GM19099 (cell line): ENCODE results near the gene RNF214.

Source experiments
- POLR2A ChIP-seq: IDR thresholded peaks from 3 replicates; pipeline ENCODE4 v1.6.1; 2011; ENCODE audit warnings: low read depth; ENCODE audit not compliant: insufficient read length; ENCODE audit errors: extremely low read depth

The RNF214 gene

DNA sequence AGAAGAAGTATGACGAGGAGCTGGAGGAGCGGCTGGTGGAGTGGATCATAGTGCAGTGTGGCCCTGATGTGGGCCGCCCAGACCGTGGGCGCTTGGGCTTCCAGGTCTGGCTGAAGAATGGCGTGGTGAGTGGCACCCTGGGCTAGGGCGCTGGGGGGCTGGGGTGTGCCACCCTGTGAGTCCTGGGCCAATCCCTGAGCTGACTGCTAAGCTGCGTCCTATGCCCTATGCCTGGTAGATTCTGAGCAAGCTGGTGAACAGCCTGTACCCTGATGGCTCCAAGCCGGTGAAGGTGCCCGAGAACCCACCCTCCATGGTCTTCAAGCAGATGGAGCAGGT lies 29.4 kb upstream of the RNF214 start:
- TF ChIP-seq POLR2A: no peak

DNA sequence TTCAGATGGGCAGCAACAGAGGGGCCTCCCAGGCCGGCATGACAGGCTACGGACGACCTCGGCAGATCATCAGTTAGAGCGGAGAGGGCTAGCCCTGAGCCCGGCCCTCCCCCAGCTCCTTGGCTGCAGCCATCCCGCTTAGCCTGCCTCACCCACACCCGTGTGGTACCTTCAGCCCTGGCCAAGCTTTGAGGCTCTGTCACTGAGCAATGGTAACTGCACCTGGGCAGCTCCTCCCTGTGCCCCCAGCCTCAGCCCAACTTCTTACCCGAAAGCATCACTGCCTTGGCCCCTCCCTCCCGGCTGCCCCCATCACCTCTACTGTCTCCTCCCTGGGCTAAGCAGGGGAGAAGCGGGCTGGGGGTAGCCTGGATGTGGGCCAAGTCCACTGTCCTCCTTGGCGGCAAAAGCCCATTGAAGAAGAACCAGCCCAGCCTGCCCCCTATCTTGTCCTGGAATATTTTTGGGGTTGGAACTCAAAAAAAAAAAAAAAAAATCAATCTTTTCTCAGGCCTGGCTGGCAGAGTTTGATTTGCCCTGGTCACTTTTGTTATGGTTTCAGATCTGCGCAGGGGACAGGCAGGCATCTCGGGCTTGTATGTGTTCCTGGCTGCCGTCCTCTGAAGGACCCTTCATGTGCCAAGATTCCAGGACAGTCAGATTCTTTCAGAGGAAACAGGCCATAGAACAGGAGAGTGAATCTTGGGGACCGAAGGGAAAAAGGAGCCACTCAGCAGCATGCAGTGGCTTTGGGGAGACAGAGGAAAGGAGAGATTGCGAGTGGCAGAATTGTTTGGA lies 28.0 kb upstream of the RNF214 start:
- no peak for TF ChIP-seq POLR2A

DNA sequence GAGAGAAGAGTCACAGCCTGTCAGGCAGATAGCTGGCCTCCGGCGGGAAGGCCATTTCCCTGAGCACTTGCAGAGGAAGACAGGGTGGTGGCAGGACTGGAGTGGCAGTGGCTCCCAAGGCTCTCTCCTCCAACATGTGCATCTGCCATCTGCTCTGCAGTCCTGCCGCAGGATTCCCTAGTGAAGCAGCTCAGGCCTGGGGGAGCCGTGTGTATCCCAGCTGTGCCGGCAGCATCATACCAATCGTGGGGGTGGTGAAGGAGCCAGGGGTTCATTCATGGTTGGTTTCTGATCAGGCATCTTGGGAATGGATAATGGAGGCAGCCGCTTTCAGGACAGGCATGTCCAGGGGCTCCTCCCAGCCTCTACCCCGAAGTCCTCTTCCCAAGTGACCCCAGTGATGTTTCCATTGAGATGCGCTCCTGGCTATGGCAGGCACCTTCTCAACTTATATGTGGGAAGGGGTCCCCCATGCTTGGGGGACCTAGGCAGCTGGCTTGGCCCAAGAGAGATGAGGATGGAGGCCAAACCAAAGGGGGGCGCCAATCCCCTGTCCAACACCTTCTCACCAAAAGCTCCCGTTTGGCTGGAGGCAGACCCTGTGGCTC lies 27.2 kb upstream of the RNF214 start:
- TF ChIP-seq POLR2A: no peak

DNA sequence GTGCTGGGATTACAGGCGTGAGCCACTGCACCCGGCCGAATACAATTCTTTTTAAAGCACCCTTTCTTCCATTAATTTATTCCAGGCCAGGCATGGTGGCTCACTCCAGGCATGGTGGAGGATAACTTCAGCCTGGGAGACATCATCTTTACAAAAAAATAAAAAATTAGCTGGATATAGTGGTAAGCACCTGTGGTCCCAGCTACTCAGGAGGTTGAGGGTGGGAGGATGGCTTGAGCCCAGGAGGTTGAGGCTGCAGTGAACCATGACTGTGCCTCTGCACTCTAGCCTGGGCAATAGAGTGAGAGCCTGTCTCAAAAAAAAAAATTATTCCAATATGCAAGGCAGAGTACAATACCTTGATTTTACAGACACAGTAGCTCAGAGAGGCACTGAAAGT lies 21.9 kb upstream of the RNF214 start:
- TF ChIP-seq POLR2A: no peak

DNA sequence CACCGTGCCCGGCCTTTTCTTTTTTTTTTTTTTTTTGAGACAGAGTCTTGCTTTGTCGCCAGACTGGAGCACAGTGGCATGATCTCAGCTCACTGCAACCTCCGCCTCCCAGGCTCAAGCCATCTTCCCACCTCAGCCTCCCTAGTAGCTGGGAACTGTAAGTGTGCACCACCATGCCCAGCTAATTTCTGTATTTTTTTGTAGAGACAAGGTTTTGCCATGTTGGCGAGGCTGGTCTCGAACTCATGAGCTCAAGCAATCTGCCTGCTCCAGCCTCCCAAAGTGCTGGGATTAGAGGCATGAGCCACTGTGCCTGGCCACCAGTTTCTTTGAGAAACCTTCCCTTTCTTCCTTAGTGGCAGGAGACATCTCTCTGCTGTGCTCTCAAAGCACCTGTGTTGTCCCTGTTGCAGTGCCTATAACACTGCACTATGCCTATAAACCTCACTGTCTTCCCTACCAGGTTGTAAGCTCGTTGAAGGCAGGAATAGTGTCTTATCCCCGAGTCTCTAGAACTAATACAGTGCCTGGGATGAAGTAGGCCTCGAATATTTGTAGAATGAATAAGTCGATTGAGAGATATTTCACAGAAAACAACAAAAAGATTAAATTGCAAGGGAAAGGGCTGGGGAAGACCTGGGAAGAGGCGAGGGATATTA lies 19.6 kb upstream of the RNF214 start:
- no peak for TF ChIP-seq POLR2A

DNA sequence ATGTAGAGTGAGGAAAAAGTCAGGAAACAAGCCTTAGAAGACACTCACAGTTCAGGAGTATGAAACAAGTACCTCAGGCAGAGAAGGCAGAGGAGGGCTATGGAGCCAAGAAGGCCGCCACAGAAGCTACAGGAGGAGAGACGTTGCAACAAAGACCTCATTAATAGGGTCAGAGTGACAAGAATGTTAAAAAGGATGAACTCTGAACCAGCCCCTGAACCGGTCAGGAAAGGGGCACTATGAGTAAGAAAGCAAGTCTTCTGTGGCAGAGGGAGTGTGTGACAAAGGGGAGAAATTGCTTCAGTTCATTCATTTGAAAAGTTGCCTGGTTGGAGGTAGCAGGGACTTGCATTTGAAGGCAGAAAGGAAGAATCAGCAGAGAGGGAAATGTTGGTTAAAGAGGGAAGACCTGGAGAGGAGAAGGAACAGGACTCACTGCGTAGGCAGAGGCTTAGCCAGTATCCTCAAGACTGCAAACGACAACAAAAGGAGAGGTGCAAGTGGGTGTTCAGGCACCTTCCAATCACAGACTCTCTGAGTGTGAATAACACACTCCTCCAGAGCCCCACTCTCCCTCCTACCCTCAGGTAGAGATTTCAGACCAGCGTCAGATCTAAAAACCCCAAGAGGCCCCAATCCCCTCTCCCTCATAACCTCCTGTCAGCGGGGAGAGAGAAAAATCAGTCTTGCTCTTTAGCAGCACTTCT lies 17.9 kb upstream of the RNF214 start:
- TF ChIP-seq POLR2A: no peak

DNA sequence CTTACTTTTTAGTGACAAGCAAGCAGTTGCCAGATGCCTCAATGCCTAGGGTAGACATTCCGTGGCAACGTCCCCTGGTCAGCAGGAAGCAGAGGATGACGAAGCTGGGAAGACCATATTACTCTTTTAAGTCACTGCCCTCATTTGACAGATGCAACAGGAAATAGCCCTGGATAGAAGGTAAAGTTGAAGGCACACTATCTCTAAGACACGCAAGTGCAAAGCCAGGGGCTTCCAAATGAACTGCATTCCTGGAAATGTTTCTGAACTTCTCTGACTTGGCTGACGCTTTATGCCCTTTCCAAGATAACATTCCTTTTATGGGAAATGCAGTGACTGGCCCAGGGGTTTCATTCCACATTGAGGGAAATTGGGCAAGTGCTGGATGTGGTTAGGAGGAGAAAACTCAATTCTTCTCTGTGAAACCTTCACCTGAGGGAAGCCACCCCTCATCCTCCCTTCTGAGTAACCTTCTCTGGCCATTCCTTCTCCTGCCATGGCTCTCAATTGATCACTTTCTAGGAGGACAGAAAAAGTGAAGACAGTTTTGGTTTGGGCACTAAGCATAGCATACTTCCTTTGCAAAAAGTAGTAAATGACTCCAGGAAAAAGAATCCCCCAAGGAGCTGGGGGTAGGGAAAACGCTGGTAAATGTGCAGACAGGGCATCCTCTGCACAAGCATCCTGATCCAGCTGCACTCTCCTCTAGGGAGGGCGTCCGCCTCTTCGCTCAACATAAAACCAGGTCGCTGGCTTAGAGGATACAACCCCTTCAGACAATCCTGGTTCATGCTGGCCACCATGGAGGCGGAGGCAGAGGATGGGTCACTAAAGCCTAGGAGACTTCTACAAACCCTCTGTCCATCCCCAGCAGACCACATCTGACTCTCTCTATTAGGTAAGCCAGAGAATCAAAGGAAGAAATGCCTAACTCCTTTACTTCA lies 15.1 kb upstream of the RNF214 start:
- no peak for TF ChIP-seq POLR2A

DNA sequence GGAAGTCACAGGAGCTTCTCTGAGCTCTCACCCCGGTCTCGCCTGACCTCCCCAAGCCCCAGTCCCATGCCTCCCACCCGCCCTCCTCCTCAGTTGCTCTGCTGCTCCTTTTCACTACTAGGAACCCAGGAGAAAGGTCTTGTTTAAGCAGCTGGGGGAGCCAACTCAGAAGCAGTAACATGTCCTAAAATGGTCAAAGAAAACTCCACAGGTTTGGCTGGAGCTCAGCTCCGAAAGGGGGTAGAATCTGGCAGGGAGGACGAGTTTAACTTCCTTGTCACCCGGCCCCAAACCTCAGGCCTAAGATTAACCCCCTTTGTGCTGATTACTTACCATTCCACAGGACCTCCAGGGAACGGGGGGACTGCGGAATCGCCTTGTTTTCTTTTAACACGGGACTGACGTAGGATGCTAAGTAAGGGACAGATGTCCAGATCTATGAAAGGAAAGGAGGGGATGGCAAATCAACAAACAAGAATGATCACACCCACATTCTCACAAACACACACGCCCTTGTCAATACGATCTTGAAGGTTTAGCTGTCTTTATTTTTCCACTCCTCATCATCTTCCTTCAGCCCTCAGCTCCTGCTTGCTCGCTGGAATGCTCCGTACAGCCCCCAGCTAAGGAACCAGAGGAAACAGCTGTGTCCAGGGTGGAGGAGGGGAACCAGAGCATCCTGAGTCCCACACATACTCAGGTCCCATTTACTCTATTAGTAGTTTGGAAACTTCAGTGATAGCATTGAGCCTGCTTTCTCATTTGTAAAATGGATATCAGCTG lies 14.1 kb upstream of the RNF214 start:
- no peak for TF ChIP-seq POLR2A

DNA sequence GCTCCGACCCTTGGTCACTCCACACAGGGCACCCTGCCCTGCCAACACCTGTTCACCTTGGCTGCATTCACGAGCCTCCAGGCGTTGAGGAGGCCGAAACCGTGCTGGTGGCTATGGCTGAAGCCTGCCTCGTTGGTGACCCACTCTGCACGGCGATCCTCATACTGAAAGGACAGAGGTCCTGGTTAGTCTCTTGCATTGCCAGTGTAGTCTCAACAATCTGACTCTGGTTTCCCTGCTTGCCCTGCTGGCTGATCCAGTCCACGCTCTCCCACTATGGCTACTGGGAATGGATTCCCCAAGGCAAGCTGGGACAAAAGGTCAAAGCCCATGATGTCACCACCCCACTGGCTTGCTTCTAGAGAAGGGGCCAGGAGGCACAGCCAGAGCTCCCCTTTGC lies 13.5 kb upstream of the RNF214 start:
- no peak for TF ChIP-seq POLR2A

DNA sequence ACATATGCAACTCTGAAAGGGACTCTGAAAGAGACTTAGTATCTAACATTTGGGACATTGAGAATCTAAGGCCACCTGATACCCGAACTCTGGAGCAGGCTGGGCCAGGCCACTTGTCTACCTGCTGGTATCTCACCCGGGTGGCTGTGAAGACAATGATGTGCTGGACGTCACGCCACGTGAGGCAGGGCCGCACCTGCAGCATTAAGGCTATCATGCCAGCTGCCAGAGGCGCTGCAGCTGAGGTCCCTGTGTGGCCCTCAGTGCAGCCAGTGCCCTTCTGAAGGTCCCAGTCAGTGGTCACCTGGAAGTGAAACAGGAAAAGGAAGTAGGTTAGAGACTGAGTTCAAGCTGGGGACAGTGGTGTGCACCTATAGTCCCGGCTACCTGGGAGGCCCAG lies 13.0 kb upstream of the RNF214 start:
- TF ChIP-seq POLR2A: no peak

DNA sequence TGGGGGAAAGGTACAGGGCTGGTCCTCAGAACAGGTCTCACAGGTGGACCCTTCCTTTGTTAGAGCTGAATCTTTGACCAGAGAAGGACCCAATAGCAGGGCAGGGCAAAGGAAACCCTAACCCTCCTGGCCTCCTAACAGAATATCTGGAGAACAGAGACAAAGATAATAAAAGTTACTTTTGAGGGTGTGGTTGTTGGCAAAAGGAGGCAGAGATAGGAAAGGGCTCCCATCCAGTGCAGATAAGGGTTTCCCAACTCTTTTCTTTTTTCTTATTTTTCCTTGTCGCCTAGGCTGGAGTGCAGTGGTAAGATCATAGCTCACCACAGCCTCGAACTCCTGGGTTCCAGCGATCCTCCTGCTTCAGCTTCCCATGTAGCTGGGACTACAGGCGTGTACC lies 12.5 kb upstream of the RNF214 start:
- no peak for TF ChIP-seq POLR2A

DNA sequence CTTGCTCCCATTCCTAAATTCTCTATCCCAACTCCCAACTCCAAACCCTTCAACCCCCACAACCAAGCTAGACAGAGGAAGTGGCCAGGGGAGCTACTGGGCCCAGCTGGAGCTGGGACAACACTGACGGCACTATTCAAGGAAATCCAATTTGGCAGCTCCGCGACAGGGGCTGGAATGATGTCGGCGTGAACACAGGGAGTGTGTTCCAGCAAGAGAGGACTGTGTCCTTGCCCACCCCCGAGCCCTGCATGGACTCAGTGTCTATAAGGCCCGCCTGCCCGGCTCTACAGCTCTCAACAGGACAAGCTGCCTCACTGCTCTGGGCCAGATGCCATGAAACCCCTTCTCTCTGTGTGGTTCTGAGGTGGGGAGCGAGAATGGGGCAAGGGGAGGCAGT lies 11.9 kb upstream of the RNF214 start:
- no peak for TF ChIP-seq POLR2A

DNA sequence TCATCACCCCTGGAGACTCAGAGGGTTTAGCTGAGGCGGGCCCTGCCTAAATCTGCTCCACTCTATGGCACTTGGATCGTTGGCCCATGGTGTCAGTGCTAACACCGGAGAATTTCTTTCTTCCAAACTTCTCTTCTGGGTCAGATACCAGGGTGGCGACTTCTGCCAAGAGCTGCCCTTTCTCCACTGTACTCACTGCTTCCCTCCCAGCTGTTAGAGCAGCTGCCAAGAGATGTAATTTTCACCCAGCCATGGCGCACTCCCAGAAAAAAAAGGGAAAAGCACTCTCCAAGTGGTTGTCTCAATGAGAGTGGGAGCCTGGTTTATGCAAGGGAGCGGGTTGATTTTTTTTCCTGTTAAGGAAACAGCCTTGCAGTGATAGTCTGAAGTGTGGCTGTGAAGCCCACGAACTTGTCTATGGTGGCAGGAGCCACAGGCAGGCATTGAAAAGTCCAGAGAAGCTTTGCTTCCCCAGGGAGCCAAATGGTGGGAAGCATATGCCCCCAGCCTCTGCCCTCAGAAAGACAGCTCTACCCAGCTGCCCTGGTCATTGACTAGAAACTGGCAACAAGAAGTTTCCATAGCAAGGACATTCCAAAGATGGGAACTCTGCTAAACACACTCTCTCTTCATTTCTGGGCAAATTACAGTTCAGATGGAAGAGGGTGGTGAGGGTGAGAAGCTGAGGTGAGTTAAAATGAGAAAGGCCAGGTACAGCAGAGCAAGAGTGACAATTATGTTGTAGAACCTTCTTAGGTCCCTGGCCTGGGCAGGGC lies 11.3 kb upstream of the RNF214 start:
- no peak for TF ChIP-seq POLR2A
